D341Med (cell line): ENCODE data around the gene IL22RA2.

Source experiments
- DNase-seq: peaks from one replicate; pipeline ENCODE4 v3.0.0; 2012; ENCODE audit warnings: low spot score

The IL22RA2 gene

GRCh38 chr6:137167702-137168377 lies 5.6 kb downstream of the IL22RA2 start:
- DNase-seq, result no peak

DNA sequence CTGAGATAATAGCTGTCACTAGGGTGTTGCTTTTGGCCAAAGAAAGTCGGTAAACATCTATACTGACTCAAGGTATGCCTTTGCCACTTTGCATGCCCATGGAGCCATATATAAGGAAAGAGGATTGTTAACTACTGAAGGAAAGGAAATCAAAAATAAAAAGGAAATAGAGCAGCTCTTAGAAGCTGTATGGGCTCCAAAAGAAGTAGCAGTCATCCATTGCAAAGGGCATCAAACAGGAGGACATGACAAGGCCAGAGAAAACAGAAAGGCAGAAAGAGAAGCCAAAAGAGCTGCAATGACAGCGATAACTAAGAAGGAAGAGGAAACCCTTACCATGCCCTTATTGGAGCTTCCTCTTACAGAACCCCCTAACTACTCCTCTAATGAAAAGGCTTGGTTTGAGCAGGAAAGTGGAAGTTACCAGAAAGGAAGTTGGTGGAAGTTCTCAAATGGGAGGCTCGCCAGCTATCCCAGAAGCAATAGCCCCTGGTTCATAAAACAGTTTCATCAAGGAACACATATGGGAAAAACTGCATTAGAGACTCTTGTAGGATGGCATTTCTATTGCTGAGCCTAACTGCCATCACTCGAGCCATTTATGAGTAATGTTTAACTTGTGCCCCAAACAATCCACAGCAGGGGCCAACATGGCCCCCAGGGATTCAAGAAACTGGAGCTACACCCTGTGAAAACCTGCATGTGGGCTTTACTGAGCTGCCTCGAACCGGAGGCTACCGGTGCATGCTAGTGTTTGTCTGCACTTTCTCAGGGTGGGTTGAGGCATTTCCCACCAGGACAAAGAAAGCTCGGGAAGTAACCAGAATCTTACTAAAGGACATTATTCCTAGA lies 7.0 kb downstream of the IL22RA2 start:
- no peak for DNase-seq

GRCh38 chr6:137165375-137166246 lies 7.8 kb downstream of the IL22RA2 start:
- DNase-seq, result no peak

- no peak for DNase-seq
These were observed 9.6 kb downstream of the IL22RA2 start for GRCh38 chr6:137163732-137164318.

- no peak for DNase-seq
These were observed 10.6 kb downstream of the IL22RA2 start for GRCh38 chr6:137162692-137163306.

GRCh38 chr6:137161949-137162348 lies 11.5 kb downstream of the IL22RA2 start:
- DNase-seq, result no peak

DNA sequence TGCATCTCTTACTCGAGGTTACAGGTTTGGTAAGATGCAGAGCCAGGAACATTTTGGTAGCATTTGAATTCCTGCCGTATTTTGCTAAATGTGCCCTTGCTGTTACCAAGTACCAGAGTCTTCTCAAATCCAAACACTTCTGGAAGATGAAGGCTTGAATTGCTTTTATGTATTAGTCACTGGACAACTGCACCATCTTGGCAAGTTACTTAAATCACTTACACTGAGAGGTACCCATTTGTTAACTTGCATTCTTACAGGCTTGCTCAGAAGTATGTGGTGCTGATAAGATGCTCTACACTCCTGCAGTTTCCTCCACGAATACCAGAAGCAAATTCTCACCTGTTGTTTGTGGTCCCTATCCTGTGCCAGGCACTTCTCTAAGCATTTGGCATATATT lies 12.7 kb downstream of the IL22RA2 start:
- DNase-seq, result no peak

- no peak for DNase-seq
These were observed 13.5 kb downstream of the IL22RA2 start for GRCh38 chr6:137159912-137160311.

GRCh38 chr6:137157601-137158000 lies 15.8 kb downstream of the IL22RA2 start:
- DNase-seq, result no peak

DNA sequence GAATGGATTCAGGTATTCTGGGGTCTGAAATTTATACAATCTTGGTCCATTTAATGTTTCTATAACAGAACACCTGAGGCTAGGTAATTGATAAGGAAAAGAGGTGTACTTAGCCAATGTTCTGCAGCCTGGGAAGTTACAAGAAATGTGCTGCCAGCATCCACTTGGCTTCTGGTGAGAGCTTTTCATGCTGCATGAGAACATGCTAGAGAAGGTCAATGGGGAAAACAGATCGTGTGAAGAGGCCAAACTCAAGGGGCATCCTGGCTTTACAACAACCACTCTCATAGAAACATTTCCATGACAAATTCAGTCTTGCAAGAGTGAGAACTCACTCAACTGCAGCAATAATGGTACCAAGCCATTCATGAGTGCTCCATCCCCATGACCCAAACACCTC lies 16.8 kb downstream of the IL22RA2 start:
- no peak for DNase-seq

DNA sequence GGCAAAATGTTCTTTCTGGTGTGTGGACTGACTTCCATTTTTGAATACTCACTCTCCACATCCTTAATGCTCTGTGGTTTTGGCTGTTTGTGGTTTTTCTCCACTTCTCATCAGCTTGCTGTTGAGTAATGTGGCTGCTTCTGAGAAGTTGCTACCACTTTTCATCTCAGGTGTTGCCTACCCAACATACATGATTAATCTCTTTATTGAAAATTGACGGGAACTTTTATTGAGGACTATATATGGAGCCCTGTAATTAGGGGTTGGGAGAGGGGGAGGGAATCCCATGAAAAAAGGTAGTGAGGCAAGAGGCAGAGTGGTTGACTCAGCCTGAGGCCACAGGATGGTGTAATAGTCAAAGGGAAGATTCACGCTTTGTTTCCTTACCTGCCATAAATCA lies 17.6 kb downstream of the IL22RA2 start:
- DNase-seq, result no peak

- no peak for DNase-seq
These were observed 23.4 kb downstream of the IL22RA2 start for GRCh38 chr6:137150072-137150471.

- DNase-seq, result no peak
These were observed 24.4 kb downstream of the IL22RA2 start for GRCh38 chr6:137149035-137149393.

DNA sequence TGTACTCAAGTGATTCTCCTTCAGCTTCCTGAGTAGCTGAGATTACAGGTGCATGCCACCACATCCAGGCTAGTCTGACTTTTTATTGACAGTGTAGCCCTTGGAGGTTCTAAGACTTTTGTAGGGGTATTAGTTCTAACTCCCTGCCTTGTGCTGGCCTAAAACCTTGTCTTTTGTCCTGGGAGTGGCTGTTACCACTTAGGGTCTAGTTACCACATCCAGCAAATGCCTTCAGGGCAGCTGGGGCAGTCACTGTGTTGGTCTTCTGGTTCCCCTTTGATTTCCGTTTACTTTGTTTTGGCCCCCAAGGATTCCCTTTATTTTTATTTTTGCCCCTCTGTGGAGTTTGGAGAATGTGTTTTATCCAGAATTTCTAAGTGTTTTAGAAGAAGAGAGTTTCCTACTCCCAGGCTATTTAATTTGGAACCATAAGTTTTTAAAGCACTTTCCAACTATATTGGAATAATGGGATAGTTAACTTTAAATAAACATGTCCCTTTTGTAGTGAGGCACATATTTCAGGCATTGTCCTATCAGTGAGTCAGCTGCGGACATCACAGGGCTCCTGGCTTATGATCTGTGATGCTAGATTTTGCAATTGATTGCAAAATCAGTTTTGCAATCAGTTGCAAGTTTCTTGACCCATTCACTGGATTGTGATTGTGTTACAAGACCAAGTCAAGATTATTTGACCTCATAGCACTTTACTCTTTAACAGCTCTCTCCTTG lies 25.0 kb downstream of the IL22RA2 start:
- no peak for DNase-seq

DNA sequence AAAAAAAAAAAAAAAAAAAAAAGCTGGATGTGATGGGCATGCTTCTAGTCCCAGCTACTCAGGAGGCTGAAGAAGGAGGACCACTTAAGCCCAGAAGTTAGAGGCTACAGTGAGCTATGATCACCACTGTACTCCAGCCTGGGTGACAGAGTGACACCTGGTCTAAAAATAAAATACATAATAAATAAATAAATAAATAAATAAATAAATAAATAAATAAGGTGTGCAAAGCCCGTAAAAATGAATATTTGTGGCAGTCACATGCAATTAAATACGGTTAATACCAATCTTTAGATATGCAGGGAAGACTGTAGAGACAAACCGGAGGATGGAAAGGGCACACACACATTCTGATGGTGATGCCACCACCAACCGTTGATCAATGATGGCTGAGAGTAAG lies 26.2 kb downstream of the IL22RA2 start:
- no peak for DNase-seq

- DNase-seq, result no peak
These were observed 27.2 kb downstream of the IL22RA2 start for GRCh38 chr6:137146206-137146605.

GRCh38 chr6:137145421-137145820 lies 28.0 kb downstream of the IL22RA2 start:
- DNase-seq, result no peak

DNA sequence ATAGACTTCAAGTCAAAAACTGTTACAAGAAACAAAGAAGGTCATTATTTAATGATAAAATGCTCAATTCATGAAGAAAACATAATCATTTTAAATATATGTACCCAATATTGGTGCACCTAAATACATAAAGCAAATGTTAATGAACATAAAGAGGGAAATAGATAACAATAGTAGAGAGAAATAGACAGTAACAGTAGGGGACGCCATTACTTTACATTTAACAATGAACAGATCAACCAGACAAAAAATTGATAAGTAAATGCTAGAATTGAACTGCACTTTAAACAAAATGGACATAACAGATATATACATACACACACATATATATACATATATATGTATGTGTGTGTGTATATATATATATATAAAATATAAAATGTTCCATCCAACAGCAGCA lies 37.4 kb downstream of the IL22RA2 start:
- no peak for DNase-seq

DNA sequence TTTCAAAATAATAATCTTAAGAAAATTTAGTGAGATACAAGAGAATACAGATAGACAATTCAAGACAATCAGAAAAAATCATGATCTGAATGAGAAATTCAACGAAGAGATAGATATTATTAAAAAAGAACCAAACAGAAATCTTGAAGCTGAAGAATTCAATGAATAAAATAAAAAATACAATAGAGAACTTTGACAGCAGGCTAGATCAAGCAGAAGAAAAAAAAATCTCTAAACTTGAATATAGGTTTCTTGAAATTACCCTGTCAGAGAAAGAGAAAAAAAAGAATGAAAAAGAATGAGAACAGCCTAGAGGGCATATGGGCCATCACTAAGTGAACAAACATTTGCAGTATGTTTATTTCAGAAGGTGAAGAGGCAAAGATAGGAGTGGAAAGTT lies 39.0 kb downstream of the IL22RA2 start:
- no peak for DNase-seq

- DNase-seq, result no peak
These were observed 40.3 kb downstream of the IL22RA2 start for GRCh38 chr6:137133122-137133521.

DNA sequence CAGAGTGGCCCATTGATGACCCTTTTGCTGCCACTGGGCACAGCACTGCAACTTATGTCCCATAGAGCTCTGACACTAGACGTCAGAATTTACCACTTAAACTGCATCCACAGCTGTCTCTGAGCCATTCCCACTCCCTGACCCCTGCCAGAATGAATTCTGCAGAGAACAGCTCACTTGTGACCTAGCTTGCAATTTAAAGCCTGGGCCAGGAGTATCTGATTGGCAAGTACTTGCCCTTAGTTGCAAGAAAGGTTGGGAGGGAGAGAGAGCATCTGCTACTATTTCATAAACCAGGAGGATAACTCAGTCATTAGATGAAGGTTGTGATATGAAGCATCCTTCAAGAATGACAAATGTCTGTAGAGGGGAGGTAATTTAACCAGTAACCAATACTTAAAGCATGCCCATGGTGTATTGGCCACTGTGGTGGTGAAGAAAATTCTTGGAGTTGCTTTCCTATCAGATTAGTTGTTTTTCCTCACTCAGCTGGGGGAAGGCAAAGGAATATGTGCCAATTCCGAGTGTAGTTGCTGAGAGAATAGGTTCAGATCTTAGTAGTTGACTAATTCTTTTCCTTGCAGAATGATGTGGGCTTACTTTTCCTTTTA lies 46.5 kb downstream of the IL22RA2 start:
- DNase-seq, result no peak
